Upper lobe of right lung (tissue), 1 donor: ENCODE results near the gene ARHGAP22. TPM values are rescaled to one million over a fixed set of nuclear protein-coding genes. Genes with fewer than 3 reads are reported as not detected.

Experiments
- ATAC-seq: fragments of 200-7000 bp; cut with Tn5 transposase; one replicate; pipeline ENCODE4 v1.9.1; 2020; ENCODE audit warnings: mild to moderate bottlenecking, moderate library complexity
- DNase-seq: peaks from one replicate; pipeline ENCODE4 v3.0.0-alpha.2; 2020
- H3K27ac ChIP-seq: fragments of 200-600 bp; one replicate; pipeline ENCODE4 v1.8.0; 2022
- H3K27me3 ChIP-seq: fragments of 200-600 bp; one replicate; pipeline ENCODE4 v1.8.0; 2022; ENCODE audit warnings: mild to moderate bottlenecking
- H3K36me3 ChIP-seq: fragments of 200-600 bp; one replicate; pipeline ENCODE4 v1.8.0; 2022
- H3K4me1 ChIP-seq: fragments of 200-600 bp; one replicate; pipeline ENCODE4 v1.8.0; 2022
- H3K4me3 ChIP-seq: fragments of 200-600 bp; one replicate; pipeline ENCODE4 v1.8.0; 2022; ENCODE audit warnings: mild to moderate bottlenecking
- H3K9me3 ChIP-seq: fragments of 200-600 bp; one replicate; pipeline ENCODE4 v1.8.0; 2022
- intact Hi-C: fragments of 100-400 bp; cut with DNase I; formaldehyde crosslinking; loops from one replicate; pipeline ENCODE4 v1.11.0; 2022
- total RNA-seq: library from RNA; stranded (reverse); fragmentation: NEBNext Ultra II Directional; extraction: Animal tissue kit (Norgen Biotek cat#: 25700); gene quantifications from one replicate; pipeline ENCODE4 v1.2.1, GENCODE V29; 2021
- TF ChIP-seq, protein P1 (sequence below): fragments of 200-600 bp; IDR thresholded peaks from one replicate; pipeline ENCODE4 v1.8.0; 2022; ENCODE audit warnings: antibody characterized with exemption
- donor health status: DM: no; HTN: yes; CAD: no; lungs with severe emphysema.

ARHGAP22 gene
- total RNA-seq, 1 donor from 2014 or later, result 6.8 TPM

DNA sequence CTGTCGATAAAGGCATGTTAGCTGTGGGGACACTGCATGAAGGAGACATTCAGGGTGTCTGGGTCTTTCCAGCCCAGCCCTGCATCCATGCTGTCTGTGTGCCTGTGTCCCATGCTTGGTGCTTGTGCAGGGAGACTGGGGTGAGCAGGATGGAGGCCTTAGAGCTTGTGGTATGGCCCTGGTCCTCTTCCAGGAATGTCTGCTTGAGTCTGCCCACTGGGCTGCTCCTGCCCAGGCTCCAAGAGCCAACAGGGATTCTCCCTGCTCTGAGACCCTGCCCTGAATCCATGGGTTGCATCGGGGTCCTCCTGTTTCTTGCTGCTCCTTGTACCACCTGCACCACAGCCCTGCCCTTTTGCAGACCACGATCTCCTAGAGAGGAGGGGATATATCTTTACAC, 31.4 kb upstream of the ARHGAP22 start:
- no peaks in the 10 kb centered on the region for H3K27me3 ChIP-seq
- no peaks in the 10 kb centered on the region for H3K36me3 ChIP-seq
- ATAC-seq (no peak), DNase-seq (no peak)
- peaks cover 3% of the 10 kb centered on the region for H3K9me3 ChIP-seq
- TF ChIP-seq, protein P1, sequence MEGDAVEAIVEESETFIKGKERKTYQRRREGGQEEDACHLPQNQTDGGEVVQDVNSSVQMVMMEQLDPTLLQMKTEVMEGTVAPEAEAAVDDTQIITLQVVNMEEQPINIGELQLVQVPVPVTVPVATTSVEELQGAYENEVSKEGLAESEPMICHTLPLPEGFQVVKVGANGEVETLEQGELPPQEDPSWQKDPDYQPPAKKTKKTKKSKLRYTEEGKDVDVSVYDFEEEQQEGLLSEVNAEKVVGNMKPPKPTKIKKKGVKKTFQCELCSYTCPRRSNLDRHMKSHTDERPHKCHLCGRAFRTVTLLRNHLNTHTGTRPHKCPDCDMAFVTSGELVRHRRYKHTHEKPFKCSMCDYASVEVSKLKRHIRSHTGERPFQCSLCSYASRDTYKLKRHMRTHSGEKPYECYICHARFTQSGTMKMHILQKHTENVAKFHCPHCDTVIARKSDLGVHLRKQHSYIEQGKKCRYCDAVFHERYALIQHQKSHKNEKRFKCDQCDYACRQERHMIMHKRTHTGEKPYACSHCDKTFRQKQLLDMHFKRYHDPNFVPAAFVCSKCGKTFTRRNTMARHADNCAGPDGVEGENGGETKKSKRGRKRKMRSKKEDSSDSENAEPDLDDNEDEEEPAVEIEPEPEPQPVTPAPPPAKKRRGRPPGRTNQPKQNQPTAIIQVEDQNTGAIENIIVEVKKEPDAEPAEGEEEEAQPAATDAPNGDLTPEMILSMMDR, result no peak
- H3K4me1 ChIP-seq, result no peaks in the 10 kb centered on the region
- H3K27ac ChIP-seq, result no peak overlapping the region
- H3K4me3 ChIP-seq, result no peak overlapping the region
- intact Hi-C loops, result no loop called here

DNA sequence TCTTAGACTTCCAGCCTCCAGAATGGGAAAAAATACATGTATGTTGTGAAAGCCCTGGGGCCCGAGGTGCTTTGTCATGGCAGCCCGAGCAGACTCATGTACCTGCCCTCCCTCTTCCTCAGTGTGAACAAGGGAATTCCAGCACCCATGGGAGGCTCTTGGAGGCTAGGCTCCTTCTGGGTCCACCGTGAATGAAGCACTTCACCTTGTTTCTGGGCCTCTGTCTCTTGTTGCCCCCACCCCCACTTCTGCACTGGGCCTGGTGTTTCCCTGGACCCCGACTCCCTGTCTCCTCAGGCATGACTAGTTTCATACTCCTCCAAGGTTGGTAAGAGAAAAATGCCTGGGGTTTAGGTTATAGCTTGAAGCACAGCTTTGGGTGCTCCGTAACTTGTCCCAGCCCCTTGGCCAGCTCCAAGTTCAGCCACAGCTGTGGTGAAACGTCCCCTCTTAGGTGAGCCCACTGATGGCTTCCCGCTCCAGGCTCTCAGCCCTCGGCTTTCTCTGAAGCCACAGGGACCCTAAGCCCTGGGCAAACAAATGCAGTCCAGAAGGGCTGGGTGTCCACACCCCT, 30.2 kb upstream of the ARHGAP22 start:
- TF ChIP-seq, protein P1, result no peak
- no peak for DNase-seq
- Histone ChIP-seq H3K27ac (no peak overlapping the region), H3K36me3 (no peaks in the 10 kb centered on the region), H3K4me1 (no peaks in the 10 kb centered on the region), H3K4me3 (no peak overlapping the region), H3K27me3 (no peaks in the 10 kb centered on the region), H3K9me3 (no peaks in the 10 kb centered on the region)
- ATAC-seq, result no peak
- intact Hi-C loops, result no loop called here

DNA sequence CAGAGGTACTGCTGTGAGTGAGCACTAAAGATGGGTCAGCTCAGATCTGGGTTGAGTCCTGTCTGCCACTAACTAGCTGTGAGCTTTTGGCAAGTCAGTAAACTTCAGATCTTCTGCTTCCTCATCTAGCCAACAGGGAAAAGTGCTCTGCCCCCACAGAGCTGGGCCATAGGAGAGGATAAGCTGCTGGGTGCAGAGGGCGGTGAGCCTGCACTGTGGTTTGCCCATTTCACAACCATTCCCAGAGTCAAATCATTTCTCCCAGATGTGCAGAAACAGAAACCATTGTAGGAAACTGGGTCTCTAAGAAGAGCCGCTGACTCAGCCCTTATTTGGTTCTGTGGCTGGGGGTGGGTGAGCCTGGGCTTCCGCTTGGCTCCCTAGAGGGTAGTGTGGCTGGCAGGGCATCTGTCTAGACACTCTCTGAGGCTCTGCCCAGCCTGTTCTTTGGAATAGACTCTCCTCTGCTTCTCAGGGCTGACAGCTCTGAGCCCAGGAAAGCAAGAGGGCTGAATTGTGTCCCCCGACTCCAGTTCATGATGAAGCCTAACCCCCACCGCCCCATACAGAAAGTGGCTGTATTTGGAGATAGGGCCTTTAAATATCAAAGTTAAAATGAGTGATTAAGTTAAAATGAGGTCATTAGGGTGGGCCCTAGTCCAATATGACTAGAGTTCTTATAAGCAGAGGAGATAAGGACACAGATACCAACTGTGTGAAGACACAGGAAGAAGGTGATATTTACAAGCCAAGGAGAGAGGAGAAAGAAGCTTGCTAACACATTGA, 29.5 kb upstream of the ARHGAP22 start:
- no peak overlapping the region for H3K27ac ChIP-seq
- H3K4me1 ChIP-seq, result no peaks in the 10 kb centered on the region
- ATAC-seq (peak; percentile 91), DNase-seq (no peak)
- TF ChIP-seq, protein P1, result no peak
- H3K27me3 ChIP-seq, result no peaks in the 10 kb centered on the region
- intact Hi-C loops, result no loop called here
- no peaks in the 10 kb centered on the region for H3K36me3 ChIP-seq
- H3K9me3 ChIP-seq, result no peaks in the 10 kb centered on the region
- H3K4me3 ChIP-seq, result no peak overlapping the region

DNA sequence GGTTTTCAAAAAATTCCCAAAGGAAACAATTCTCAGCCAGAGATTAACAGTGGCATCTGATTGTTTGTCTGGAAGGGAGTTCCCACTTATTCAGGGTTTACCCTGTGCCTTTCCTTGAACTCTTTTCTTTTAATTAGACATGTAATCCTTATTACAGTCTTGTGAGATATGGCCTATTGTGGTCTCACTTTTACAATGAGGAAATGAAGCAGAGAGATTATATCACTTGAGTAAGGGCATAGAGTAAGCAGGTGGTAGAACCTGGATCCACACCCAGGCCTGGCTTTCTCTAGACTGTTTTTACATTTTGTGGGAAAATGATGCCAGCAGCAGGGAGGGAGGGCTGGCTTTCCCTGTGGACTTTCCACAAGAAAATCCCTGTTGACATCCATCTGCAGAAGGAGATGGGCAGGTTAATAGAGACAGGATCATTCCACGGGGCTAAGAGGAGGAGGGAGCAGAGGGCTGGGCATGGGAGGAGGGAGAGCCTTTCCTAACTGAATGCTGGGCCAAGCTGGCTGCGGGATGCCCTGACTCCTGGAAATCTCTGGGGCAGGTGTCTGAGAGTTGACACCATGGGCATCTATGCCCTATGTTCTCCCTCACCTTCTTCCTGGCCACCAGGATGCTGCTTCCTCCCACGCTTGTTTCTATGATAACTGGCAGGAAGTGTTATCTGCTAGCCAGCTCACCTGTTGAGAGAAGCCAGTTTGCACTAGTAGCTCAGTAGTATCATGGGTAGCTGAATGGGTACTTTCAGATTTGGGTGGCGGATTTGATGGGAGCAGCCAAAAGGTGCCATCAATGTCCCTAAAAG, 28.7 kb upstream of the ARHGAP22 start:
- no peak overlapping the region for H3K4me3 ChIP-seq
- H3K36me3 ChIP-seq, result no peaks in the 10 kb centered on the region
- intact Hi-C loops, result no loop called here
- no peak overlapping the region for H3K27ac ChIP-seq
- TF ChIP-seq, protein P1, result no peak
- no peak for ATAC-seq
- no peaks in the 10 kb centered on the region for H3K9me3 ChIP-seq
- no peak for DNase-seq
- no peaks in the 10 kb centered on the region for H3K4me1 ChIP-seq
- no peaks in the 10 kb centered on the region for H3K27me3 ChIP-seq

DNA sequence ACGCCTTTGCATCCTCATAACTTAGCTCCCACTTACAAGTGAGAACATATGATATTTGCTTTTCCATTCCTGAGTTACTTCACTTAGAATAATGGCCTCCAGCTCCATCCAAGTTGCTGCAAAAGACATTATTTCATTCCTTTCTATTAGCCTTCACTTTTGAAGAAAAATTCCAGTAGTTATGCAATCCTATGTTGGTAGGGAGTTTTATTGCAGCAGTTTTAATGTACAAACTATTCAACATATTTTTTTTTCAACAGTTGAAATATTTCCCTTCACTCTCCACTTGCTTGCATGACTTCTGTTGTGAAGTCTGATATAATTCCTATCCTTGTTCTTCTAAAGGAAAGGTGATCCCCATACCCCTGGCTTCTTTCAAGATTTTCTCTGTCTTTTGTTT, 27.3 kb upstream of the ARHGAP22 start:
- TF ChIP-seq, protein P1, result no peak
- DNase-seq (no peak), ATAC-seq (no peak)
- intact Hi-C loops, result no loop called here
- Histone ChIP-seq H3K27me3 (no peaks in the 10 kb centered on the region), H3K9me3 (no peaks in the 10 kb centered on the region), H3K4me1 (no peaks in the 10 kb centered on the region), H3K36me3 (no peaks in the 10 kb centered on the region), H3K27ac (no peak overlapping the region), H3K4me3 (no peak overlapping the region)
